Globus pallidus (tissue), 1 donor: ENCODE results near the gene MUCL3.
"Not testable (repeated sequence)": the region's sequence is repeated elsewhere in the genome, so short reads cannot be mapped to it uniquely, and the experiment has no call there.

Experiments used
- DNase-seq: peaks from one replicate; pipeline ENCODE4 v3.0.0-alpha.2; 2015; ENCODE audit warnings: low spot score

MUCL3 gene

GRCh38 chr6:30913721-30914075 lies 27.1 kb upstream of the MUCL3 start:
- no peak for DNase-seq

DNA sequence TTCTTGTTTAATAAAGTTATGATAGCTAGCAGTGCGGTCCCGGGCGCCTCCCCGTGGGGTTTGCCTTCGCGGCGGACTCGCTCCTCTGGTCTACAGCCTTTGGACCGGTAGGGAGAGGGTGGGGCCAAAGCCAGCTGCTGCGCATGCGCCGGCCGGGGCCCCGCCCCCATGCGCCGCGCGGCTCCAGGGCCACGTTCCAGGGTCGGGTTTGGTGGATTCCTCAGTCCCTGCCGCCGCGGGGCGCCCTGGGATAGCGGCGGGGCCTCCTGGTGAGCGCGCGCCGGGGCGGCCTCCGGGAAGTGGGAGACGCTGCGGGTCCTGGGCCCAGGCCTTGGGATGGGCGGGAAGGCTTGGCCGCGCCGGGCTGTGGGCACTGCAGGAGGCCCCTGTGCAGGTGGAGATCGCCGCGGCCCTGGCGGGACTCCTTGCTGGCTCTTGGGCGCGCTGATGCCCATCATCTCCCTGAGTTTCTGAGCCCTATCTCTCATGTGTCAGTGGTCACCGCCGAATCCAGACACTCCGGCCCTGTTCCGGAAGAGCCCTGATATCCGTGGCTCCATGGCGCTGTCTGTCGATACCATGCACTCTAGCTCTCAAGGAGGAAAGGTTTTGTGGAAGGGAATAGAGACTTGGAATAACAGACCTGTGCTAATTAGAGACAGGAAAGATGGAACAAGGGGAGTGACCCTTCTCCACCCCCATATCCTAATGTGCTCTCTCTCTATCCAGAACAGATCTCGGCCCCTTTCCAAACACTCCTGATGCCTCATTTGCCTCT lies 26.5 kb upstream of the MUCL3 start, which contains the start of gene VARS2:
TSS of gene VARS2 (plus strand) at position 163 of the 778 bp plus-strand sequence. CDS start at position 762, 599 bp downstream.
- peak; percentile 95 for DNase-seq

GRCh38 chr6:30914854-30915590 lies 25.8 kb upstream of the MUCL3 start:
- no peak for DNase-seq

GRCh38 chr6:30915591-30915946 lies 25.2 kb upstream of the MUCL3 start:
- peak; percentile 87 for DNase-seq

GRCh38 chr6:30917041-30917440 lies 23.7 kb upstream of the MUCL3 start:
- DNase-seq = no peak

DNA sequence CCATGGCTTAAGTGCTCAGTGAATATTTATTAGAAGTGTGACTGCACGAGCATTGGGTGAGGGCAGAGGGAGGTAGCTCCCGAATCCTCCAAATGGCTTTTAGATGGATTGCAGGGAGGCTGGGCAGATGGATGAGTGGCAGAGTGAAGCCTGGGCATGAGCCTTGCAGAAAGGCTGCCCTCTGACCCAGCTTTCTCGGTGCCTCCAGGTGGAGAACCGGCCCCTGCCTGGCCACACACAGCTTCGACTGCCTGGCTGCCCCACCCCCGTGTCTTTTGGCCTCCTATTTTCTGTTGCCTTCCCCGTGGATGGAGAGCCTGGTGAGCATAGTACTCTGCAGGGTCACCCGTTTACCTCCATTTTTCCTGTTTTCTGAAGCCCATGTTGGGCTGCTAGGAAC lies 23.3 kb upstream of the MUCL3 start:
- DNase-seq = no peak

GRCh38 chr6:30918670-30919069 lies 22.1 kb upstream of the MUCL3 start:
- no peak for DNase-seq

DNA sequence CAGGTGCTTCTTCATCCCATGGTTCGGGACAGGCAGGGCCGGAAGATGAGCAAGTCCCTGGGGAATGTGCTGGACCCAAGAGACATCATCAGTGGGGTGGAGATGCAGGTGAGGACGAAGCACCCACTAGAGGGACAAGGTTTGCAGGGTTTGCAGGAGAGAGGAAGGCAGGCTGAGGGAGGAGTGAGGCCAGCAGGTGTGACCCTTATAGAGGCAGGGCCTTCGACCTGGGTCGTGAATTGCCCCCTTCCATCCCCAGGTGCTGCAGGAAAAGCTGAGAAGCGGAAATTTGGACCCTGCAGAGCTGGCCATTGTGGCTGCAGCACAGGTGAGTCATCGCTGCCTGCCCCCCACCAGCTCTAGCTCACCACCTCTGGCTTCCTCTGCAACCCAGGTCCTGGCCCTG lies 18.3 kb upstream of the MUCL3 start:
- no peak for DNase-seq

DNA sequence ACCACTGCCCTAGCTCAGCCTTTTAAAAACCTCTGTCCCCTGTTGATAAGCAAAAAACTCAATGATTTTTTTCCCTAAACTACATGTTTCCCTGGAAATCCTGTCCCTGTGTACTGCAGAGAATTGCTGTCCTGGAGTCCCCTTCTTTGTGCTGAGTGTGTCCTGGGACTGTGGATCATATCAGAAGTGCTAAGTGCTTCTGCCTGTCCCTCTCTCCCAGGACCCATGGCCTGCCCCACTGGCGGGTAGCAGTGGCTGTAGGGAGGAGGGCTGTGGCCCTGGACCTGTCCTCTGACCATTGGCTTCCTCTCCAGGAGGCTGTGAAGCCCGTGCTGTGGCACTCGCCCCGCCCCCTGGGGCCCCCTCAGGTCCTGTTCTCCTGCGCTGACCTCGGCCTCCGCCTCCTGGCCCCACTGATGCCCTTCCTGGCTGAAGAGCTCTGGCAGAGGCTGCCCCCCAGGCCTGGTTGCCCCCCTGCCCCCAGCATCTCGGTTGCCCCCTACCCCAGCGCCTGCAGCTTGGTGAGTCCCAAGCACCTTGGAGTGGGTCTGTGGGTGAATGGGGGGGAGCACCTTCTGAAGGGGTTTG lies 16.6 kb upstream of the MUCL3 start:
- DNase-seq = not testable (repeated sequence)

DNA sequence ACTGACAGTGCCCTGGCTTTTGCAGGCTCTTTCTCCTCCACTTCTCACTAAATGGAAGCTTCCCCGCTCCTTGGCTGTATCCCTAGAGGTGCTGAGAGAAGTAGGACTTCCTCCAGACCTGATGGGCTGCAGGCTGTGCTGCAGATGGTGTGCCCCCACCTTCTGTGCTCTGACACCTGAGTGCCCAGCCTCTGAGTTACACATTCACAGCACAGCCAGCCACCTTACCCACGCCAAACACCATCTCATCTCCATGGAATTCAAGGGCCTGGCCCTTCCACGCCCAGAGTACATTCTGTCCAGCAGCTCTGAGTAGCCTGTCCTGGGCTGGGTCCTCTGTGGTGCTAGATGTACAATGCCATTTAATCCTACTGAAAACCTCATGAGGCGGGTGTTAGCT lies 14.1 kb upstream of the MUCL3 start:
- no peak for DNase-seq

- DNase-seq = not testable (repeated sequence)
Observed at GRCh38 chr6:30927080-30927479, 13.7 kb upstream of the MUCL3 start.

DNA sequence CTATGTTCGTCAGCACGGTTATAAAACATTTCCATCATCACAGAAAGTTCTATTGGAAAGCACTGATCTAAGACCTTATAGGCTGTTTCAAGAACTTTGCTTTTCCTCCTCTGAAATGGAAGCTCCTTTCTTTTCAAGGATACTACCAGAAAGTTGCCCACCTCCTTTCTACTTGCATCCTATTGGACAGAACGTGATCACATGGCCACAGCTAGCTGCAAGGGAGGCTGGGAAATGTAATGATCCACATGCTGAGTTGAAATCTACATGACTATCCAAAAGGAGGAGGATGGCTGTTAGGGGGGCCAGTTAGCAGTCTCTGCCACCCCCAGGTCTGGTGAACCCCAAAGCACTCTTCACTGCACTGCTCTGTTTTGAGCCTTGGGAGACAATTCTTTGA lies 12.1 kb upstream of the MUCL3 start:
- no peak for DNase-seq

DNA sequence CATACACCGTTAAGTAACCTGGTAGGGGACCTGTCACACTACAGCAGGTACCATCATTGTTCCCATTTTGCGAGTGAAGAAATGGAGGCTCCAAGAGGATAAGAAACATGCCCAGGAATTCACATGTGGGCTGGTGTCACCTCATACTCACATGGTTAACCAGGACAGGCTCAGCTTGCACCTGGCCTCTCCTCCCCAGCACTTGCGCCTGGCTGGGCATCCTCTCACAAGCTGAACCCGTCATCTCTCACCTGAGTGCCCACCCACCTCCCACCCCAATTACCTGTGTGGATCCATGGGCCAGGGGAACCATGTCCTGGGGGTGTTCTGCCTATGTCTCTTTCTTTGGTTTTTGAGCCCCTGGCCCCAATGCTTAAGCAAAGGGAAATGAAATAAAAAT lies 10.3 kb upstream of the MUCL3 start:
- DNase-seq = no peak

GRCh38 chr6:30931272-30931671 lies 9.5 kb upstream of the MUCL3 start:
- no peak for DNase-seq

GRCh38 chr6:30931969-30932645 lies 8.7 kb upstream of the MUCL3 start, which contains the start of gene SFTA2:
TSS of gene SFTA2 (minus strand) at chr6:30932170. CDS start at chr6:30932096, 74 bp downstream.
- DNase-seq = no peak

DNA sequence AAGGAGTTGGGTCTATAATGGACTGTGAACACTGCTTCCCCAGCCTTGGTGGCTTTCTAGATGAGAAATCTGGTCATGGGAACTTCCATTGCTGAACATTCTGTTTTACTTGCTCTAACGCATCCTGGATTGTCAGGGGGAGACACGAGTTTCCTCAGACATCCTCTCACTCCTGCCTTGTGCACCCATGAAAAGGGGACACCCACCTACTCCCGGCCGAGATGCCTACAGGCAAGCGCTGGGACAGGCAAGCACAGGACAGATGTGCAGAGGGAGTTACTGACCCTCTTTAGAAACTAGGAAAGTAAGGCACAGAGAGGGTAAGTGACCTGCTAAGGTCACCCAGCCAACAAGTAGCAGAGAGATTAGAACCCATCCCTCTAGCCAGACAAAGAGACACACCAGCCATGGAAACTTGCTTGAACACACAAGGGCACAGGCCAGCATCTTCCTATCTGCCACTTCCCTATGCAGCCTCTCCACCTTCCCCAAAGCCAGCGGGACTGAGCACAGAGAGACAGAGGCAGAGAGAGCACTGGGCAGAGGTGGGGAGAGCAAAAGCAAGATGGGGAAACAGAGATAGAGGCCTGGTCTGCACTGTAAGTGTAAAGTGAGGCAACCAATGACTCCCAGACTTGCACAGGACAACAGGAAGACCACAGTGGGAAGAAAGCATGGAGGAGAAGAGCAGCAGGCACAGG lies 8.0 kb upstream of the MUCL3 start:
- DNase-seq = no peak

DNA sequence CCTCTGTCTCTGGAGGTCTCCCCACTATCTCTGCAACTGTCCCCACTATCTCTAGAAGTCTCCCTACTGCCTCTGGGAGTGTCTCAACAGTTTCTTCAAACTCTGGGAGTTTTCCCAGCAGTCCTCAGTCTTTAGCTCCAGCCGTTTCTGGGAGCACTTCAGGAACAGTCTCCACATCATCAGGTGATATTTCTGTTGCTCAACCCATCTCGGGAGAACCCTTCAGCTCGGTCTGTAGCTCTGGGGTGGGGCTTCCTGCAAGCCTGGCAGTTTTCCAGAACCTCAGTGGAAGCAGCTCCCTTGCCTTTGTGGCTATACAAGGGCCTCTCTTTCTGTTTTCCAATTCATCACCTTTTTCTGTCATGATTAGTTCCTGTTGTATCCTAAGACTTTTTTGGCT lies 5.8 kb upstream of the MUCL3 start:
- DNase-seq = no peak

- DNase-seq = no peak
Observed at GRCh38 chr6:30937265-30937664, 3.5 kb upstream of the MUCL3 start.

GRCh38 chr6:30938730-30939129 lies 2.0 kb upstream of the MUCL3 start:
- DNase-seq = no peak

DNA sequence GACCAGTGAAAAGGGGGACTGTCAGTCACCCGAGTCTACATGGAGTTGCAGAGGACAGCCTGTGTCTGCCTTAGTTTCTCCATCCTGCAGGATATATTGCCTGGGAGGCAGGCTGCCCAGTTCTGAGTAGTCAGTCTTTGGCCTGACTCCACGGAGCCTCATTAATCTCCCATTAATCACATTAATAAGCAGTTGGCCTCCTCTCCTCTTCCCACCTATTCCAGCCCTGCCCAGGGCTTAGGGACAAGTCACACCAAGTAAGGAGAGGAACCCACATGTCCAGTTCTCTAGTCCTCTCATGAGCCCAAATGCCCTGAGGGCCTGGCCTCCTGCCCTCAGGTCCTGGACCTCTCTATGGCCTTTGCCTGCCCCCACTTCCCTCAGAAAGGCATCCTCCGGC lies 1.3 kb upstream of the MUCL3 start:
- DNase-seq = no peak

GRCh38 chr6:30942338-30943060 lies 1.7 kb downstream of the MUCL3 start:
- DNase-seq = no peak
